Occipital lobe (tissue), 2 donors: ENCODE results near the gene DUSP8. TPM values are rescaled to one million over a fixed set of nuclear protein-coding genes. Genes with fewer than 3 reads are reported as not detected.
"Not testable (repeated sequence)": the region's sequence is repeated elsewhere in the genome, so short reads cannot be mapped to it uniquely, and the experiment has no call there.

Source experiments
- DNase-seq: peaks from one replicate; lab custom pipeline; 2025; lab: John Stamatoyannopoulos, UW
- total RNA-seq: library from RNA; depleted of rRNA; stranded (reverse); fragments of >200 nt; gene quantifications from one replicate; pipeline ENCODE4 v1.2.3, GENCODE V29; 2014

The DUSP8 gene
- total RNA-seq, 1 donor from 2014 or later, result 5.6 TPM

GRCh38 chr11:1589191-1589963, 17.3 kb upstream of the DUSP8 start:
- DNase-seq, result not testable (repeated sequence)

- no peak for DNase-seq
Observed at GRCh38 chr11:1586699-1587098, 14.6 kb upstream of the DUSP8 start.

- DNase-seq, result not testable (repeated sequence)
Observed at GRCh38 chr11:1584661-1585370, 12.7 kb upstream of the DUSP8 start, which contains the start of gene KRTAP5-1. TSS of gene KRTAP5-1 (minus strand) at chr11:1585283. CDS start at chr11:1585249, 34 bp downstream.

- DNase-seq, result not testable (repeated sequence)
Observed at GRCh38 chr11:1582909-1583308, 10.8 kb upstream of the DUSP8 start.

GRCh38 chr11:1581976-1582375, 9.9 kb upstream of the DUSP8 start:
- no peak for DNase-seq

GRCh38 chr11:1576825-1577224, 4.8 kb upstream of the DUSP8 start:
- DNase-seq, result no peak

- not testable (repeated sequence) for DNase-seq
Observed at GRCh38 chr11:1575756-1576155, 3.7 kb upstream of the DUSP8 start.

- no peak for DNase-seq
Observed at GRCh38 chr11:1574933-1575242, 2.8 kb upstream of the DUSP8 start.

GRCh38 chr11:1574238-1574932, 2.3 kb upstream of the DUSP8 start:
- DNase-seq, result no peak

- DNase-seq, result no peak
Observed at GRCh38 chr11:1573903-1574237, 1.8 kb upstream of the DUSP8 start.

- DNase-seq, result no peak
Observed at GRCh38 chr11:1573077-1573902, 1.2 kb upstream of the DUSP8 start.

- no peak for DNase-seq
Observed at GRCh38 chr11:1571760-1572196, 293 bp downstream of the DUSP8 start.

- DNase-seq, result no peak
Observed at GRCh38 chr11:1570896-1571759, 943 bp downstream of the DUSP8 start.

GRCh38 chr11:1570531-1570895, 1.6 kb downstream of the DUSP8 start:
- DNase-seq, result no peak

GRCh38 chr11:1570001-1570453, 2.0 kb downstream of the DUSP8 start:
- no peak for DNase-seq

- no peak for DNase-seq
Observed at GRCh38 chr11:1569251-1569780, 2.8 kb downstream of the DUSP8 start.

GRCh38 chr11:1568441-1568911, 3.6 kb downstream of the DUSP8 start:
- DNase-seq, result peak; percentile 53

- no peak for DNase-seq
Observed at GRCh38 chr11:1567721-1568100, 4.4 kb downstream of the DUSP8 start.

- DNase-seq, result no peak
Observed at GRCh38 chr11:1567052-1567720, 4.9 kb downstream of the DUSP8 start.
